Large intestine (tissue), 12 donors: ENCODE results near the gene KCNK16. TPM values are rescaled to one million over a fixed set of nuclear protein-coding genes. Genes with fewer than 3 reads are reported as not detected.

Experiments used
- DNase-seq, 2 donors: peaks; one replicate each; pipeline versions ENCODE4 v3.0.0 to v3.0.0-alpha.2; 2013
- H3K27ac ChIP-seq: one replicate; pipeline ENCODE4 v1.5.1; 2013; ENCODE audit warnings: low read length
- H3K27me3 ChIP-seq: 2 replicates; pipeline ENCODE4 v1.6.1; 2013; ENCODE audit warnings: low read length; ENCODE audit not compliant: control insufficient read depth, insufficient read depth
- H3K36me3 ChIP-seq: 2 replicates; pipeline ENCODE4 v1.6.1; 2013; ENCODE audit warnings: low read length; ENCODE audit not compliant: control insufficient read depth, insufficient read depth
- H3K4me1 ChIP-seq: one replicate; pipeline ENCODE4 v1.6.1; 2013; ENCODE audit warnings: low read length; ENCODE audit not compliant: control insufficient read depth, insufficient read depth
- H3K4me3 ChIP-seq: one replicate; pipeline ENCODE4 v1.5.1; 2013; ENCODE audit warnings: low read length
- H3K9me3 ChIP-seq: one replicate; pipeline ENCODE4 v1.6.1; 2013; ENCODE audit warnings: mild to moderate bottlenecking, low read depth, low read length, moderate library complexity; ENCODE audit not compliant: control insufficient read depth
- WGBS: methylation state at CpG from one replicate; pipeline ENCODE4 v1.1.5; 2013; ENCODE audit warnings: low lambda C conversion rate; ENCODE audit not compliant: insufficient coverage; 5-methylcytosine and 5-hydroxymethylcytosine counted together
- long read RNA-seq, 11 donors: transcript quantifications; one replicate each; lab custom pipeline, GENCODE V29; 2026
- polyA plus RNA-seq: library from polyadenylated mRNA; unstranded; fragments of 120-200 nt; gene quantifications from one replicate; pipeline ENCODE4 v1.2.1, GENCODE V29; 2013

KCNK16 gene
- polyA plus RNA-seq = 8.1 TPM
- long read RNA-seq, donor 1, partial matches to known transcripts = 0 of 3 reads
- long read RNA-seq, donor 1, other reads (novel, unspliced or antisense) = 0 of 3 reads
- long read RNA-seq, donor 2, partial matches to known transcripts = 0 of 1 reads
- long read RNA-seq, donor 2, other reads (novel, unspliced or antisense) = 0 of 1 reads
- long read RNA-seq, donor 3 = 0 reads
- long read RNA-seq, donor 4 = 0 reads
- long read RNA-seq, donor 5 = 0 reads
- long read RNA-seq, donor 6, partial matches to known transcripts = 0 of 1 reads
- long read RNA-seq, donor 6, other reads (novel, unspliced or antisense) = 0 of 1 reads
- long read RNA-seq, donor 7 = 0 reads
- long read RNA-seq, donor 8 = 0 reads
- long read RNA-seq, donor 9 = 0 reads
- long read RNA-seq, donor 10, partial matches to known transcripts = 0 of 2 reads
- long read RNA-seq, donor 10, other reads (novel, unspliced or antisense) = 0 of 2 reads
- long read RNA-seq, donor 11 = 0 reads

GRCh38 chr6:39322306-39322850 is at the start of gene KCNK16:
TSS of gene KCNK16 (minus strand) at chr6:39322702. CDS start at chr6:39322540, 162 bp downstream.
- Histone ChIP-seq H3K9me3 (no peaks in the 10 kb centered on the region), H3K27me3 (peaks cover 36% of the 10 kb centered on the region), H3K4me1 (no peaks in the 10 kb centered on the region), H3K36me3 (no peaks in the 10 kb centered on the region), H3K4me3 (no peak within 1 kb of the TSS), H3K27ac (no peak within 1 kb of the TSS)
- WGBS = no CpG with 5 or more reads among the region's 11 CpGs
- no peak for DNase-seq

GRCh38 chr6:39370390-39370789 is 47.9 kb upstream of the KCNK16 start:
- no peak overlapping the region for H3K27ac ChIP-seq
- WGBS = no CpG with 5 or more reads among the region's 3 CpGs
- H3K27me3 ChIP-seq = no peaks in the 10 kb centered on the region
- no peak for DNase-seq
- no peaks in the 10 kb centered on the region for H3K4me1 ChIP-seq
- H3K36me3 ChIP-seq = no peaks in the 10 kb centered on the region
- no peaks in the 10 kb centered on the region for H3K9me3 ChIP-seq
- no peak overlapping the region for H3K4me3 ChIP-seq

GRCh38 chr6:39369987-39370386 is 47.5 kb upstream of the KCNK16 start:
- H3K27me3 ChIP-seq = no peaks in the 10 kb centered on the region
- no peaks in the 10 kb centered on the region for H3K4me1 ChIP-seq
- no CpG with 5 or more reads among the region's 1 CpG for WGBS
- no peaks in the 10 kb centered on the region for H3K9me3 ChIP-seq
- H3K27ac ChIP-seq = no peak overlapping the region
- H3K4me3 ChIP-seq = no peak overlapping the region
- DNase-seq = no peak
- no peaks in the 10 kb centered on the region for H3K36me3 ChIP-seq

- no peaks in the 10 kb centered on the region for H3K27me3 ChIP-seq
- DNase-seq = no peak
- no peak overlapping the region for H3K27ac ChIP-seq
- WGBS = no CpG with 5 or more reads among the region's 3 CpGs
- no peaks in the 10 kb centered on the region for H3K9me3 ChIP-seq
- H3K36me3 ChIP-seq = no peaks in the 10 kb centered on the region
- H3K4me1 ChIP-seq = no peaks in the 10 kb centered on the region
- no peak overlapping the region for H3K4me3 ChIP-seq
Observed at GRCh38 chr6:39367700-39368099, 45.2 kb upstream of the KCNK16 start.

GRCh38 chr6:39366931-39367618 is 44.6 kb upstream of the KCNK16 start:
- H3K36me3 ChIP-seq = no peaks in the 10 kb centered on the region
- no peak overlapping the region for H3K27ac ChIP-seq
- no peaks in the 10 kb centered on the region for H3K4me1 ChIP-seq
- WGBS = no CpG with 5 or more reads among the region's 9 CpGs
- H3K9me3 ChIP-seq = no peaks in the 10 kb centered on the region
- no peaks in the 10 kb centered on the region for H3K27me3 ChIP-seq
- no peak overlapping the region for H3K4me3 ChIP-seq
- no peak for DNase-seq

DNA sequence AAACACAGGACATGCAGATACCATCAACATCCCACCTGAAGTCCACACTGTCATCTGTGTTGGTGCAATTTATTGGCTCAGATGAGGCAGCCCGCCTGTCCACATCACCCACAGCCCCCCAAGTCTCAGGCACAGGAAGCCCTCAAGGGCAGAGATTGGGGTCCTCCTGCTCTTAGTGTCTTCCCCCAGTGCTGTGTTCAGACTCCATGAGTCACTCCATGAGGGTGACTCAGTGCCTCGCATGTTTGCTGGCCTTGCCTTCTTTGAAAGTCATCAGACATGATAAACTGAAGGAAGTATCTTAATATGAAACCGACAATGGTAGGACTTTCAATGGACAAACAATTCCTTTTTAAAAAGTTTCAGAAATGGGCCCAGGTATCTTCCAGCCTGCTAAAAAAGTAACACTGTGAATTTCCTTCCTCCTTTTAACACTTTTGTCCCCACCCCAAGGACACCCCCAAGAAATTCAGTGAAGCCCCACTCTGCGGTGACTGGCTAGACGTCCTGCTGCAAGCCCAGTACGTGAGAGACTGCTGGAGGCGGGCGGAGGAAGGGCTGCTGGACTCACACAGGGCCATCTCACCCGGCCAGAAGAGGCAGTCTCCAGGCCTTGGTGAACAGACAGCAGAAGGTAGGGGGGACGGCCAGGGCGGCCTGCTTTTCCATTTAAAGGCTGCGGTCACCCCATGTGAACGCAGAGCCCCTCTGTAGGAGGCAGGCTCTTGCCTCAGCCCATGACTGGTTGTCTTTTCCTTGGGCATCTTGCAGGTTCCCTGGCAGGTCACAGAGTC is 43.0 kb upstream of the KCNK16 start:
- no peak for DNase-seq
- Histone ChIP-seq H3K9me3 (no peaks in the 10 kb centered on the region), H3K27me3 (no peaks in the 10 kb centered on the region), H3K4me3 (no peak overlapping the region), H3K4me1 (no peaks in the 10 kb centered on the region), H3K36me3 (no peaks in the 10 kb centered on the region), H3K27ac (no peak overlapping the region)
- 100% methylated on average over 1 of the region's 13 CpGs for WGBS

DNA sequence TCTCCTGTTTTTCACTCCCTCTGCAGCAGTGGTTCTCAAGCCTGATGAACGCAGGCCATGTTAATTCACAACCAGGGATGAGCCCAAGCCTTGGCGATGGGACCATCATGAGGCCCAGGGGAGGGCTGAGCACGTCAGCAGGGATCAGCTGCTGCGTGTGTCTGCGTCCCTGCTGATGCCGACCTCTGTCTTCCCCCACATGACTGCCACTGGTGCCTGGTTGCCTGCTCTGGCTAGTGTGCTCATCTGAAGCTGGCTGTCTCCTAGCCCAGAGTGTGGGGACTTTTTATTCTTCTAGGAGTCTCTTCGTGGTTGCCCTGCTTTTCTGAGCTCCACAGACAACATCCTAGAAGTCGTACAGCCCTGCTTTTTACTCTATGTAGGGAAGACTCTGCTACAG is 40.8 kb upstream of the KCNK16 start:
- H3K27me3 ChIP-seq = no peaks in the 10 kb centered on the region
- H3K36me3 ChIP-seq = no peaks in the 10 kb centered on the region
- no peak overlapping the region for H3K4me3 ChIP-seq
- H3K4me1 ChIP-seq = peaks cover under 1% of the 10 kb centered on the region
- WGBS = 80% methylated on average over 1 of the region's 8 CpGs
- no peak for DNase-seq
- H3K27ac ChIP-seq = no peak overlapping the region
- H3K9me3 ChIP-seq = no peaks in the 10 kb centered on the region

DNA sequence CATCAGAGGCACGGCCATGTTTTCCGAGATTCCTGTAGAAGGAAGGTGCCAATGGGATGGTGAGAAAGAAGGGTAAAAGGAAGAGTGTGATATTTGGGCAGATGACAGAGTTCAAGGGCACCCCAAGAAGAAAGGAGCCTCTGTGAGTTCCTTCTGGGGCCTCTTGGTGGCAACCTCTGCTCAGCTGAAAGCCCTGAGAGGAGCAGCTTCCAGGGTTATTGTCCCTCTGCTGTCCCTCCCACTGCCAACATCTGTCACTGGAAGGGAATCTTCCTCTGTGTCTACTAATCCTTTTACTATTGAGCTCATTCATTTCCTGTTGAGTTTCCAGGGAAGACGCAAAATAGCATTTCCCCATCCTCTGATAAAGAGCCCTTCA is 40.0 kb upstream of the KCNK16 start:
- Histone ChIP-seq H3K9me3 (no peaks in the 10 kb centered on the region), H3K4me3 (no peak overlapping the region)

GRCh38 chr6:39361657-39362486 is 39.4 kb upstream of the KCNK16 start:
- peaks cover 3% of the 10 kb centered on the region for H3K4me1 ChIP-seq
- H3K27me3 ChIP-seq = no peaks in the 10 kb centered on the region
- peak; percentile 61 to 67 for DNase-seq
- H3K36me3 ChIP-seq = no peaks in the 10 kb centered on the region
- no peaks in the 10 kb centered on the region for H3K9me3 ChIP-seq
- H3K4me3 ChIP-seq = no peak overlapping the region
- H3K27ac ChIP-seq = no peak overlapping the region
- WGBS = no CpG with 5 or more reads among the region's 21 CpGs

More for the DNA sequence above, 40.0 kb upstream of the KCNK16 start:
- H3K4me1 ChIP-seq = peaks cover 3% of the 10 kb centered on the region
- no peak overlapping the region for H3K27ac ChIP-seq
- no CpG with 5 or more reads among the region's 3 CpGs for WGBS
- DNase-seq = no peak
- no peaks in the 10 kb centered on the region for H3K36me3 ChIP-seq
- H3K27me3 ChIP-seq = no peaks in the 10 kb centered on the region
